K562 (cell line): ENCODE data around the gene RAB13. TPM values are rescaled to one million over a fixed set of nuclear protein-coding genes. Genes with fewer than 3 reads are reported as not detected.
A peak's percentile ranks its signal among the peaks of the same experiment; 100 is the strongest.

Source experiments
- JUN ChIP-seq, 2 experiments: sonication (generic) in 1 of 2; formaldehyde crosslinking in 1 of 2; IDR thresholded peaks; 2 replicates each; pipeline versions ENCODE4 v1.6.1 to v1.8.0; 2012 to 2022; ENCODE audit warnings: borderline replicate concordance in 2 of 2, mild to moderate bottlenecking in 2 of 2, improper control_type of control experiment in 1 of 2, low read depth in 1 of 2, low read length in 1 of 2, missing genetic modification reagents in 1 of 2
- KAT2B ChIP-seq: IDR thresholded peaks from one replicate; pipeline ENCODE4 v1.6.1; 2012; ENCODE audit warnings: low read depth, mild to moderate bottlenecking, control low read depth, inconsistent platforms, low read length, moderate library complexity
- KAT8 ChIP-seq: fragments of 450-650 bp; IDR thresholded peaks from 2 replicates; pipeline ENCODE4 v1.6.1; 2016; ENCODE audit warnings: low read depth, mild to moderate bottlenecking
- KLF10 ChIP-seq: fragments of 250-450 bp; sonication (Bioruptor Pico); IDR thresholded peaks from 2 replicates; pipeline ENCODE4 v1.6.1; 2021; ENCODE audit warnings: matching md5 sums
- LARP7 ChIP-seq: fragments of 450-650 bp; IDR thresholded peaks from 2 replicates; pipeline ENCODE4 v1.6.1; 2016
- MCM2 ChIP-seq: fragments of 450-650 bp; IDR thresholded peaks from 2 replicates; pipeline ENCODE4 v1.6.1; 2017; ENCODE audit warnings: low read depth, mild to moderate bottlenecking
- NCOA2 ChIP-seq, 2 experiments: fragments of 450-650 bp; IDR thresholded peaks; 2 replicates each; pipeline ENCODE4 v1.6.1; 2018; ENCODE audit warnings: mild to moderate bottlenecking in 2 of 2, moderate library complexity in 1 of 2; ENCODE audit not compliant: partially characterized antibody in 2 of 2
- PCBP1 ChIP-seq: fragments of 200-400 bp; formaldehyde crosslinking; IDR thresholded peaks from 2 replicates; pipeline ENCODE4 v1.6.1; 2018; ENCODE audit warnings: mild to moderate bottlenecking, low read depth, low read length; ENCODE audit not compliant: poor library complexity, severe bottlenecking
- PRMT5 ChIP-seq: sonication (generic); formaldehyde crosslinking; IDR thresholded peaks from 2 replicates; pipeline ENCODE4 v1.5.0; 2020; ENCODE audit warnings: missing genetic modification reagents
- PRPF4 ChIP-seq: fragments of 200-400 bp; formaldehyde crosslinking; IDR thresholded peaks from one replicate; pipeline ENCODE4 v1.6.1; 2017; ENCODE audit warnings: low read length, low read depth, mild to moderate bottlenecking; ENCODE audit not compliant: insufficient read depth, poor library complexity, severe bottlenecking
- SMAD3 ChIP-seq: fragments of 450-650 bp; formaldehyde crosslinking; conservative IDR thresholded peaks from 2 replicates; pipeline ENCODE4 v1.4.0; 2020; ENCODE audit warnings: mild to moderate bottlenecking
- SRSF1 ChIP-seq: fragments of 200-400 bp; formaldehyde crosslinking; IDR thresholded peaks from 2 replicates; pipeline ENCODE4 v1.6.1; 2017; ENCODE audit warnings: mild to moderate bottlenecking, low read depth, low read length, moderate library complexity
- TEAD2 ChIP-seq: fragments of 450-650 bp; IDR thresholded peaks from 2 replicates; pipeline ENCODE4 v1.6.1; 2016; ENCODE audit warnings: missing genetic modification characterization, control low read depth, missing compliant biosample characterization
- ZNF668 ChIP-seq: fragments of 250-450 bp; sonication (Bioruptor Pico); IDR thresholded peaks from 2 replicates; pipeline ENCODE4 v1.8.0; 2022; ENCODE audit warnings: mild to moderate bottlenecking, inconsistent platforms
- ZNF766 ChIP-seq: fragments of 200-800 bp; sonication (Bioruptor generic); conservative IDR thresholded peaks from 2 replicates; pipeline ENCODE4 v1.6.1; 2016; ENCODE audit warnings: missing genetic modification characterization, missing compliant biosample characterization
- ZNF77 ChIP-seq: fragments of 250-450 bp; sonication (Bioruptor Pico); IDR thresholded peaks from 2 replicates; pipeline ENCODE4 v1.5.0; 2020
- ZNF785 ChIP-seq: fragments of 250-450 bp; sonication (Bioruptor Pico); IDR thresholded peaks from 2 replicates; pipeline ENCODE4 v1.4.0; 2020; ENCODE audit warnings: mild to moderate bottlenecking
- polyA plus RNA-seq, 8 experiments: library from polyadenylated mRNA; depleted of rRNA in 4 of 8; stranded (reverse) in 5 of 8; unstranded in 3 of 8; fragments of >200 nt; fragmentation: Nextera tagmentation in 2 of 8; fragmentation: Illumina TruSeq in 1 of 8; extraction: Ambion mirVana in 2 of 8; extraction: Trizol in 1 of 8; gene quantifications; 2 replicates each; pipeline versions ENCODE4 v1.2.1 to v1.2.3, GENCODE V29; 2011 to 2014; ENCODE audit warnings: inconsistent platforms in 1 of 8, missing spikeins in 1 of 8
- total RNA-seq, 7 experiments: library from RNA; depleted of rRNA in 6 of 7; stranded (reverse); fragments of >200 nt in 6 of 7; fragmentation: Illumina TruSeq in 2 of 7; extraction: Trizol in 2 of 7; gene quantifications; 2 replicates each; pipeline versions ENCODE4 v1.2.1 to v1.2.3, GENCODE V29; 2011 to 2021; ENCODE audit warnings: low replicate concordance in 1 of 7
- TF ChIP-seq, protein P1 (sequence below), 3 experiments: fragments of 200-800 bp in 1 of 3; fragments of 250-450 bp in 1 of 3; fragments of 450-650 bp in 1 of 3; sonication (Bioruptor Pico) in 1 of 3; sonication (Bioruptor generic) in 1 of 3; formaldehyde crosslinking in 1 of 3; IDR thresholded peaks; 2 replicates each; pipeline versions ENCODE4 v1.6.1 to v1.8.0; 2016 to 2022; ENCODE audit warnings: mild to moderate bottlenecking in 2 of 3, missing genetic modification characterization in 2 of 3, missing compliant biosample characterization in 1 of 3, moderate library complexity in 1 of 3
- TF ChIP-seq, protein P2 (sequence below): fragments of 250-450 bp; sonication (Bioruptor Pico); IDR thresholded peaks from 2 replicates; pipeline ENCODE4 v1.8.0; 2022; ENCODE audit warnings: inconsistent platforms, mild to moderate bottlenecking, moderate library complexity, borderline replicate concordance
- TF ChIP-seq, protein P3 (sequence below): fragments of 250-450 bp; sonication (Bioruptor Pico); IDR thresholded peaks from 2 replicates; pipeline ENCODE4 v1.5.0; 2021

The RAB13 gene
- total and polyA plus RNA-seq, 9 of the 15 experiments (the other 6 are each of a cell fraction or from before 2014, with no cell fraction given), result 22.3 to 100 (median 39.8) TPM

DNA sequence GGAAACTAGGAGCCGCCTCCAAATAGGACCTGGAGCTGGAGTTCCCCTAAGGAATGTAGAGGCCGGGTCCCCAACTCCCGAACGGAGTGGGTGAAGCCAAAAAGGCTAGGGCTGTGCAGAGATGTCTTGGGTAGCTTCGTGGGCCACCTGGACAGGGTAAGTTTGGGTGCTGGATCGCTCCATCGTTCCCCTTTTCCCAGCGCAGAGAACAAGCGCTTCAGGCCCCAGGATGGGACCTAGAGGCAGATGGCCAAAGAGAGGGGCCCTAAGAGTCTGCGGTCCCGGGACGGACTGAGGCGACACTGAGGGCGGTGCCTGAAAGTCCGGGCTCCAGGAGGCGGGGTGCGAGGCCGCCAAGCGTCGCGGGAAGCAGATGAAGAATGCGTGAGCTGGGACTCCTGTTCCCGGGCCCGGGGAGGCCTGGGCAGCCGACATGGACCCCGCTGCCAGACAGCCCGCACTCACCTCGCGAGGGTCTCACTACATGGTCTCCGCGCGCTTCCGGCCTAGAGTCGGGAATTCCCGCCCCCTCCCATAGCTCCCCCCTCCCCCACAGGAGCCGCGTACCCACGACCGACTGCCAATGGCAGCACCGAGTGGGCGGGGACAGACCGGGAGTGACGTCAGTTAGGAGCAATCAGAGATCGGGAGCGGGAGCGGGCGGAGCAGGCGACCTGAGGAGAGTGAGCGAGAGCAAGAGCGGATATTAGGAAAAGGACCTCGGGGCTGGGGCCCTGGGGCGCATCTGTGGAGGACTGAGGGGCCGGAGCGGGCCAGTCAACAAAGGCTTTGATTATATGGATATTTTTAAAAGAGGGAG is 22.9 kb downstream of the RAB13 start, which contains the start of gene SLC39A1 (continued):
- TF ChIP-seq JUN (IDR thresholded peaks at IDR 0.05; ENCODE audit: borderline replicate concordance, low read depth, low read length) (peak; percentile 53; the same call in 1 of the 2 replicates), JUN (CRISPR knock-in tag; IDR thresholded peaks at IDR 0.05; ENCODE audit: borderline replicate concordance) (no peak), KAT2B (no peak), SRSF1 (no peak), KAT8 (no peak), ZNF77 (no peak), SMAD3 (no peak), PRPF4 (no peak), MCM2 (no peak), ZNF785 (CRISPR knock-in tag) (no peak), ZNF668 (CRISPR knock-in tag) (no peak), NCOA2 (IDR thresholded peaks at IDR 0.05; ENCODE audit: partially characterized antibody in 2 of 2) (no peak), LARP7 (no peak), PRMT5 (no peak), ZNF766 (no peak), PCBP1 (no peak), KLF10 (no peak), TEAD2 (tag) (no peak)
- TF ChIP-seq, protein P1, sequence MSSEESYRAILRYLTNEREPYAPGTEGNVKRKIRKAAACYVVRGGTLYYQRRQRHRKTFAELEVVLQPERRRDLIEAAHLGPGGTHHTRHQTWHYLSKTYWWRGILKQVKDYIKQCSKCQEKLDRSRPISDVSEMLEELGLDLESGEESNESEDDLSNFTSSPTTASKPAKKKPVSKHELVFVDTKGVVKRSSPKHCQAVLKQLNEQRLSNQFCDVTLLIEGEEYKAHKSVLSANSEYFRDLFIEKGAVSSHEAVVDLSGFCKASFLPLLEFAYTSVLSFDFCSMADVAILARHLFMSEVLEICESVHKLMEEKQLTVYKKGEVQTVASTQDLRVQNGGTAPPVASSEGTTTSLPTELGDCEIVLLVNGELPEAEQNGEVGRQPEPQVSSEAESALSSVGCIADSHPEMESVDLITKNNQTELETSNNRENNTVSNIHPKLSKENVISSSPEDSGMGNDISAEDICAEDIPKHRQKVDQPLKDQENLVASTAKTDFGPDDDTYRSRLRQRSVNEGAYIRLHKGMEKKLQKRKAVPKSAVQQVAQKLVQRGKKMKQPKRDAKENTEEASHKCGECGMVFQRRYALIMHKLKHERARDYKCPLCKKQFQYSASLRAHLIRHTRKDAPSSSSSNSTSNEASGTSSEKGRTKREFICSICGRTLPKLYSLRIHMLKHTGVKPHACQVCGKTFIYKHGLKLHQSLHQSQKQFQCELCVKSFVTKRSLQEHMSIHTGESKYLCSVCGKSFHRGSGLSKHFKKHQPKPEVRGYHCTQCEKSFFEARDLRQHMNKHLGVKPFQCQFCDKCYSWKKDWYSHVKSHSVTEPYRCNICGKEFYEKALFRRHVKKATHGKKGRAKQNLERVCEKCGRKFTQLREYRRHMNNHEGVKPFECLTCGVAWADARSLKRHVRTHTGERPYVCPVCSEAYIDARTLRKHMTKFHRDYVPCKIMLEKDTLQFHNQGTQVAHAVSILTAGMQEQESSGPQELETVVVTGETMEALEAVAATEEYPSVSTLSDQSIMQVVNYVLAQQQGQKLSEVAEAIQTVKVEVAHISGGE (CRISPR knock-in tag; IDR thresholded peaks at IDR 0.05), result 0 out of 6 replicates have a peak, but pooled peaks of 1 of the 3 experiments have one; percentile 60
- TF ChIP-seq, protein P2, sequence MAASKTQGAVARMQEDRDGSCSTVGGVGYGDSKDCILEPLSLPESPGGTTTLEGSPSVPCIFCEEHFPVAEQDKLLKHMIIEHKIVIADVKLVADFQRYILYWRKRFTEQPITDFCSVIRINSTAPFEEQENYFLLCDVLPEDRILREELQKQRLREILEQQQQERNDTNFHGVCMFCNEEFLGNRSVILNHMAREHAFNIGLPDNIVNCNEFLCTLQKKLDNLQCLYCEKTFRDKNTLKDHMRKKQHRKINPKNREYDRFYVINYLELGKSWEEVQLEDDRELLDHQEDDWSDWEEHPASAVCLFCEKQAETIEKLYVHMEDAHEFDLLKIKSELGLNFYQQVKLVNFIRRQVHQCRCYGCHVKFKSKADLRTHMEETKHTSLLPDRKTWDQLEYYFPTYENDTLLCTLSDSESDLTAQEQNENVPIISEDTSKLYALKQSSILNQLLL (CRISPR knock-in tag), result no peak
- TF ChIP-seq, protein P3, sequence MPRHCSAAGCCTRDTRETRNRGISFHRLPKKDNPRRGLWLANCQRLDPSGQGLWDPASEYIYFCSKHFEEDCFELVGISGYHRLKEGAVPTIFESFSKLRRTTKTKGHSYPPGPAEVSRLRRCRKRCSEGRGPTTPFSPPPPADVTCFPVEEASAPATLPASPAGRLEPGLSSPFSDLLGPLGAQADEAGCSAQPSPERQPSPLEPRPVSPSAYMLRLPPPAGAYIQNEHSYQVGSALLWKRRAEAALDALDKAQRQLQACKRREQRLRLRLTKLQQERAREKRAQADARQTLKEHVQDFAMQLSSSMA (CRISPR knock-in tag), result no peak
